ENCODE data around the gene BAMBI. TPM values are rescaled to one million over a fixed set of nuclear protein-coding genes. Genes with fewer than 3 reads are reported as not detected.
A peak's percentile ranks its signal among the peaks of the same experiment; 100 is the strongest.

BAMBI gene
- total and polyA plus RNA-seq, 7 donors = 0.87 to 5.3 (median 3.6) TPM

- H3K9me3 ChIP-seq = no peaks in the 10 kb centered on the region
- H3K36me3 ChIP-seq = no peaks in the 10 kb centered on the region
- peaks cover 0 to 12% (median 10%) of the 10 kb centered on the region in 4 donors for H3K4me1 ChIP-seq
- 52 to 58% methylated on average over 8 of the region's 8 CpGs for WGBS, 2 donors
- no peak for DNase-seq
- no peak for TF ChIP-seq EP300 (IDR thresholded peaks at IDR 0.05)
- no peak for TF ChIP-seq POLR2AphosphoS5 (IDR thresholded peaks at IDR 0.05)
- TF ChIP-seq, protein P1, sequence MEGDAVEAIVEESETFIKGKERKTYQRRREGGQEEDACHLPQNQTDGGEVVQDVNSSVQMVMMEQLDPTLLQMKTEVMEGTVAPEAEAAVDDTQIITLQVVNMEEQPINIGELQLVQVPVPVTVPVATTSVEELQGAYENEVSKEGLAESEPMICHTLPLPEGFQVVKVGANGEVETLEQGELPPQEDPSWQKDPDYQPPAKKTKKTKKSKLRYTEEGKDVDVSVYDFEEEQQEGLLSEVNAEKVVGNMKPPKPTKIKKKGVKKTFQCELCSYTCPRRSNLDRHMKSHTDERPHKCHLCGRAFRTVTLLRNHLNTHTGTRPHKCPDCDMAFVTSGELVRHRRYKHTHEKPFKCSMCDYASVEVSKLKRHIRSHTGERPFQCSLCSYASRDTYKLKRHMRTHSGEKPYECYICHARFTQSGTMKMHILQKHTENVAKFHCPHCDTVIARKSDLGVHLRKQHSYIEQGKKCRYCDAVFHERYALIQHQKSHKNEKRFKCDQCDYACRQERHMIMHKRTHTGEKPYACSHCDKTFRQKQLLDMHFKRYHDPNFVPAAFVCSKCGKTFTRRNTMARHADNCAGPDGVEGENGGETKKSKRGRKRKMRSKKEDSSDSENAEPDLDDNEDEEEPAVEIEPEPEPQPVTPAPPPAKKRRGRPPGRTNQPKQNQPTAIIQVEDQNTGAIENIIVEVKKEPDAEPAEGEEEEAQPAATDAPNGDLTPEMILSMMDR (IDR thresholded peaks at IDR 0.05) = no peak
- TF ChIP-seq POLR2A (IDR thresholded peaks at IDR 0.05) = no peak
- H3K27ac ChIP-seq = no peak overlapping the region
- peaks cover 0 to 5% (median 0%) of the 10 kb centered on the region in 3 donors for H3K27me3 ChIP-seq
- intact Hi-C loops (cut with DNase I) = no loop called here
- H3K4me3 ChIP-seq = no peak overlapping the region
Measured at GRCh38 chr10:28719789-28720436, 42.6 kb downstream of the BAMBI start.

GRCh38 chr10:28721318-28721951, 44.1 kb downstream of the BAMBI start:
- H3K9me3 ChIP-seq = no peaks in the 10 kb centered on the region
- TF ChIP-seq POLR2AphosphoS5 (IDR thresholded peaks at IDR 0.05) (no peak), EP300 (IDR thresholded peaks at IDR 0.05) (no peak), POLR2A (IDR thresholded peaks at IDR 0.05) (no peak)
- no peak for DNase-seq
- no peaks in the 10 kb centered on the region for H3K36me3 ChIP-seq
- WGBS, 2 donors = 62 to 66% methylated on average over 11 of the region's 11 CpGs
- H3K27ac ChIP-seq = no peak overlapping the region
- peaks cover 0 to 5% (median 0%) of the 10 kb centered on the region in 3 donors for H3K27me3 ChIP-seq
- peaks cover 0 to 12% (median 10%) of the 10 kb centered on the region in 4 donors for H3K4me1 ChIP-seq
- H3K4me3 ChIP-seq = peak overlapping the region in 2 of 4 donors; percentile 47 to 50
- intact Hi-C loops (cut with DNase I) = no loop called here

DNA sequence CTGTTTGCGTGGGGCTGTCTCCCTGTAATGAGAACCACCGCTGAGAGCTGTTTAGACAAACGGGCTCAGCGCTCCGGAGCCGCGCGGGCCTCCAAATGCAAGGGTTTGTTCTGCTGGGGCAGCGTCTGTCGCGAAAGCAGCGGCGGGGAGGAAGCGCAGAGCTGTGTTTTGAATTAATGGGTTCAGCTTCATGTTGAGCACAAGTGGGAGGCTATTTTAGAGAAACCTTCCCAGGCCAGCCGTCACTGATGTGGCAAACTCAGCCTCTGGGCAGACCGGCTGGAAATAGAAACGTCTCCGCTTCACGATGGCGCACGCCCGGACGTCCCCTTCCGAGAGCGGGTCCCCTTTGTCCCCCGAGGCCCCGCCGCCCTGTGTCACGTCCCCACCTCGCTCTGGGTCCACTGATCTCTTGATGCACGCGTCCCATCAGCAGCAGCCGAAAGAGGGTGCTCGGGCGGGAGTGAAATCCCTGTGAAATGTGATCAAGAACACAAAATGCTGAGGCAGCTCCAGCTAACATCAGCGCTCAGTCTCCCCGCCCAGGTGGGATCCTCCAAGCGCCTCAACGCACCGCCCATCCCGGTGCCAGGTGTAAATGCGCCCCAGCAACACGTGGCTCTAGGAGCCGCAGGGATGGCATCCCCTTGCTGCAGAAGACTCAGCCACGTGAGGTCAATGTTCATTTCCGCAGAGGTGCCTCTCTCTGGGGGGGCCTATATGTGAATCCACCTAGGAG, 44.9 kb downstream of the BAMBI start:
- Histone ChIP-seq H3K27me3 (peaks cover 0 to 5% (median 0%) of the 10 kb centered on the region in 3 donors), H3K9me3 (no peaks in the 10 kb centered on the region), H3K4me1 (peaks cover 0 to 12% (median 10%) of the 10 kb centered on the region in 4 donors), H3K4me3 (peak overlapping the region in 3 of 4 donors; percentile 30 to 50 (median 47)), H3K27ac (peak overlapping the region in 2 of 4 donors; percentile 27 to 31), H3K36me3 (no peaks in the 10 kb centered on the region)
- 2 to 3% methylated on average over 46 of the region's 46 CpGs for WGBS, 2 donors
- intact Hi-C loops (cut with DNase I) = no loop called here
- no peak for DNase-seq
- no peak for TF ChIP-seq POLR2A (IDR thresholded peaks at IDR 0.05)
- TF ChIP-seq EP300 (IDR thresholded peaks at IDR 0.05) = no peak
- no peak for TF ChIP-seq POLR2AphosphoS5 (IDR thresholded peaks at IDR 0.05)
- TF ChIP-seq, protein P1 (IDR thresholded peaks at IDR 0.05) = no peak

DNA sequence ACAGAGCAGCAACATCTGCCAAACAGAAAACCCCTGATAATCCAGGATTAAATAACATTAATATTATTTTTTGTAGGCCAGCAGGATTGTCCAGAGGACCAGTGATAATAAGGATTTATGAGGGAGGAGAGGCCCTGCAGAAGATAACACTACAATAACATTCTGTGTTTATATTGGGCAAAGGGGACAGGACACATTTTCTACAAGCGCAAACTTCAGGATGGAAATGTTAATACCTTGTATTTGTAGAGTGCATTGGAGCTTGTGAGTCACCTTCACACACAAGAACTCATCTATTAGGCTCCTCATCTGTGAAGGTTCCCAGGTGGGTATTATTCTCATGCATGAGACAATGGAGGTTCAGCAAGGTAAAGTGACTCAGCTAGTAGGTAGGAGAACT, 51.0 kb downstream of the BAMBI start:
- peaks cover 0 to under 1% (median 0%) of the 10 kb centered on the region in 4 donors for H3K9me3 ChIP-seq
- 88 to 93% methylated on average over 1 of the region's 1 CpG for WGBS, 2 donors
- TF ChIP-seq, protein P1 (IDR thresholded peaks at IDR 0.05) = no peak
- no peak for TF ChIP-seq EP300 (IDR thresholded peaks at IDR 0.05)
- TF ChIP-seq POLR2A (IDR thresholded peaks at IDR 0.05) = no peak
- H3K27me3 ChIP-seq = no peaks in the 10 kb centered on the region
- no peaks in the 10 kb centered on the region for H3K4me1 ChIP-seq
- H3K36me3 ChIP-seq = no peaks in the 10 kb centered on the region
- no peak for DNase-seq
- H3K4me3 ChIP-seq = no peak overlapping the region
- H3K27ac ChIP-seq = no peak overlapping the region
- intact Hi-C loops (cut with DNase I) = no loop called here

Data from sigmoid colon (tissue), 7 donors.